DND-41 (cell line): ENCODE measurements around the gene ARSG.

Source experiments
- EZH2 ChIP-seq: IDR thresholded peaks from 3 replicates; pipeline ENCODE4 v1.6.1; 2012; ENCODE audit warnings: borderline replicate concordance, low read depth, mild to moderate bottlenecking, moderate library complexity, low read length, inconsistent platforms; ENCODE audit not compliant: severe bottlenecking
- TF ChIP-seq, protein P1 (sequence below): IDR thresholded peaks from 2 replicates; pipeline ENCODE4 v1.5.1; 2012; ENCODE audit warnings: borderline replicate concordance, low read length, moderate library complexity, mild to moderate bottlenecking; ENCODE audit not compliant: poor library complexity, severe bottlenecking; ENCODE audit errors: extremely low read depth

DNA sequence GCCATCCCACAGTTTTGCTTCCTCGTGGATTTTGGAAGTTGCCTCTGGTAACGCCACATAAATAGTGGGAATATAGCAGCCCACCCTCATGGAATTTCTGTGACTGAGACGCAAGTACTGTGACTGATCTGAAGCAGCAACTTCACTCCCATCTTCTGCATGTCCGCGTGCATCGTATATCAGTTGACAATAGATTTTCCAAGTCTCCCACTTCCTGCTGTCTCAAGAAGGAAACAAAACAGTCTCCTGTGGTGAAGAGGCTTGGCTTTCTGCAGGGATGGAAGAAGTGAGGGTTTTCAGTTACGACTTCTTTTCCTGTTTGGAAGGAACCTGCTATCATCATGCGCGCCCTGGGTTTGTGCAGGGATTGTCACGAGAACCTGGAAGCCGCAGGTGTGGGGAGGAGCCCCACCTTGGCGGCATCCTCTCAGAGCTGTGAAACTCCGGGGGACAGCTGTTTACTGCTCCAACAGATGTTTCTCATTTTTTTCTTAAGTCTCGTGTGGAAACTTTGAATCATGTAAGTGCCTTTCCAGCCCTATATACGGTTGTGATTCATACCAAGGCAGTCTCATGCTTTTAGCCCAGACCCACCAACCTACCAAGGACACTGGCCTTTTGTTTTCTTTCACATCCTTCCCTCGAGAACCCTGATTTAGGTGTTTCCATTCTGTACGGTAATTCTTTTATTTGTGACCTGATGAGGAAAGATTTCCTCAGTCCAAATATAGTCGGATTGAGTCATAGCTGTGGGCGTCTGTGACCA lies 108.5 kb downstream of the ARSG start:
- TF ChIP-seq, protein P1, sequence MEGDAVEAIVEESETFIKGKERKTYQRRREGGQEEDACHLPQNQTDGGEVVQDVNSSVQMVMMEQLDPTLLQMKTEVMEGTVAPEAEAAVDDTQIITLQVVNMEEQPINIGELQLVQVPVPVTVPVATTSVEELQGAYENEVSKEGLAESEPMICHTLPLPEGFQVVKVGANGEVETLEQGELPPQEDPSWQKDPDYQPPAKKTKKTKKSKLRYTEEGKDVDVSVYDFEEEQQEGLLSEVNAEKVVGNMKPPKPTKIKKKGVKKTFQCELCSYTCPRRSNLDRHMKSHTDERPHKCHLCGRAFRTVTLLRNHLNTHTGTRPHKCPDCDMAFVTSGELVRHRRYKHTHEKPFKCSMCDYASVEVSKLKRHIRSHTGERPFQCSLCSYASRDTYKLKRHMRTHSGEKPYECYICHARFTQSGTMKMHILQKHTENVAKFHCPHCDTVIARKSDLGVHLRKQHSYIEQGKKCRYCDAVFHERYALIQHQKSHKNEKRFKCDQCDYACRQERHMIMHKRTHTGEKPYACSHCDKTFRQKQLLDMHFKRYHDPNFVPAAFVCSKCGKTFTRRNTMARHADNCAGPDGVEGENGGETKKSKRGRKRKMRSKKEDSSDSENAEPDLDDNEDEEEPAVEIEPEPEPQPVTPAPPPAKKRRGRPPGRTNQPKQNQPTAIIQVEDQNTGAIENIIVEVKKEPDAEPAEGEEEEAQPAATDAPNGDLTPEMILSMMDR = no peak
- no peak for TF ChIP-seq EZH2
